ENCODE data around the gene IFI27.

Gene IFI27

DNA sequence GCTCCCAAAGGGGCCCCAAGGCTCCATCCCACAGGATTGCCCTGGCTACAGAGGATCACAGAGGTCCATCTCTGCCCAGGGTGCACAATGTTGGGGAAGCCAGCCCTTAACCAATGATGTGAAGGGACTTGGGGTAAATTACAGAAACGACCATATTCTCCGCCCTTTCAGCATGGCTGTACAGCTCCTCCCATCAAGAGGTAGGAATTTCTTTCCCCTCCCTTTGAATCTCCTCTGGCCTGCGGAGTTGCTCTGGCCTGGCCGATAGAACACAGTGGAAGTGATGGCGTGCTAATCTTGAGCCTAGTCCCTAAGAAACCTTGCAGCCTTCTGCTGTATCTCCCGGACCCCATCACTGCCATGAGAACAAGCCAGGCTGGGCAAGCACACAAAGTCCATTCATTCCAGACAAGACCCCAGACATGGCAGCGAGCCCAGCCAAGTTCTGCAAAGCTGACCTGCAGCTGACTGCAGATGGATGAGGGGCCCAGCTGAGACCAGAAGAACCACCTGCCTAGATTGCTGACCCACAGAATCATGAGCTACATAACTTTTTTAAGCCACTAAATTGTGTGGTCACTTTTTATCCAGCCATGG lies 6.9 kb upstream of the IFI27 start:
- DNase-seq, result no peak

- DNase-seq, result no peak
These were observed 5.8 kb upstream of the IFI27 start for GRCh38 chr14:94104731-94105130.

DNA sequence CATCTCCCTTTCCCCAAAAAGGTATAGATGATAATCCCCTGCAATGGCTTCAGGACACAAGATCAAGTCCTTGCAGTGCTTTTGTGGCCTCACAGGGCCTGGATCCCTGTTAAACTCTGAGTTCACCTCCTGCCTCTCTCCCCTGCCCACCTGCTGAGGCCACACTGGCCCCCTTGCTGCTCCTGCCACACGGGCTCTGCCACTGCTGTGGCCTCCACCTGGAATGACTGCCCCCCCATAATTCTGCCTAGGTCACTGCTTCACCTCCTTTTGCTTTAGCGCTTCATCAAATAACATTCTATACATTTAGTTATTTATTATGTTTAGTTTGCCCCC lies 653 bp upstream of the IFI27 start:
- no peak for DNase-seq

GRCh38 chr14:94111276-94112095 lies 950 bp downstream of the IFI27 start:
- DNase-seq, result no peak

DNA sequence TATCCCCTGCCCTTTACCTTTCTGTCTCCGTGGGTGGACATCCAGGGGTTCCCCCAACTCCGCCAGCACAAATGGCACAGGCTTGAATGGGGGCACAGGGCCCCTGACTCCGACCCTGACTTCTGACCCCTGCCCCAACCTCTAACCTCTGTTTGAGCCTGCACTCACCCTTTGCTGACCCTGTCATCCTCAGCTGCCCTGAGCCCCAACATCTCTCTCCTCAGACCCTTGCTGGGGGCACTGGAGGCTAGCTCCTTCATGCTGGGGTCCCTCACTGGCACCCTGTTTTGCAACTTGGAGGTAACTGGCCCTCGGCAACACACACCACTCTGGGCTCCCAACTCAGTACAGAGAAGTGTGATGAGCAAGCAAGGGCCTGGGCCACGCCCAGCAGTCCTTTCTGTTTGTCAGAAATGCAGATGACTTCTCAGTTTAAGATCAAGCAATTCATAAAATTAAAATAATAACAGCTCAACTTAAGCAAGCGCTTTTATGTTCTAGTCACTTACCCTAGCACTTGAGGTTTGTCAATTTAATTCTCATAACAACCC lies 2.1 kb downstream of the IFI27 start:
- DNase-seq, result no peak

DNA sequence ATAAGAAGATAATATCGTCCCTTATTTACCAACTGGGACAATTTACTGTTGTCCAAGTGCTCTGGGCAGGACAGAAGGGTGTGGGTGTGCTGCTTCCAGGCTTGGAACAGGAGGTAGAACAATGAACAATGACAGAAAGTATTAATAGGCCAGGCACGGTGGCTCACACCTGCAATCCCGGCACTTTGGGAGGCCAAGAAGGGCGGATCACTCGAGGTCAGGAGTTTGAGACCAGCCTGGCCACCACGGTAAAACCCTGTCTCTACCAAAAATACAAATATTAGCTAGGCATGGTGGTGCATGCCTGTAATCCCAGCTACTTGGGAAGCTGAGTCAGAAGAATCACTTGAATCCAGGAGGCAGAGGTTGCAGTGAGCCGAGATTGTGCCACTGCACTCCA lies 2.5 kb downstream of the IFI27 start:
- DNase-seq, result no peak

DNA sequence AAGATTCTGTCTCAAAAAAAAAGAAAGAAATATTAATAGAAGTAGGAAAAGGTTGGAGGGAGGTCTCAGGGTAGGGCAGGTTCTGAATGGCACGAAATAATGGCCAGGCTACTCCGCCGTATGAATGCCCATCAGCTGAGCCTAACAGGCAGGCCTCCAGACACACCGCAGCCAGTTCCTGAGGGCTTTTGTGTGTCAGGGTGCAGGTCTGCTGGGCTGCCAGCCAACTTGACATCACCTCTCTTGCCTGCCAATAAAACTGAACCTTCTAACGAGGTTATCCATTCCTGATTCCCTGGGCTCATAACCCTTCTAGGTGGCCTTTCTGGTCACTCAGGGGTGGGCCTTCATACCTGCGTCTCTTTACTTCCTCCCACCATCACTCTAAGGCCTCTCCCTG lies 3.0 kb downstream of the IFI27 start:
- no peak for DNase-seq

GRCh38 chr14:94113908-94114588 lies 3.5 kb downstream of the IFI27 start:
- DNase-seq, result no peak

GRCh38 chr14:94114589-94115057 lies 4.1 kb downstream of the IFI27 start:
- no peak for DNase-seq

GRCh38 chr14:94115058-94115591 lies 4.6 kb downstream of the IFI27 start:
- no peak for DNase-seq

- no peak for DNase-seq
These were observed 5.1 kb downstream of the IFI27 start for GRCh38 chr14:94115631-94116030.

DNA sequence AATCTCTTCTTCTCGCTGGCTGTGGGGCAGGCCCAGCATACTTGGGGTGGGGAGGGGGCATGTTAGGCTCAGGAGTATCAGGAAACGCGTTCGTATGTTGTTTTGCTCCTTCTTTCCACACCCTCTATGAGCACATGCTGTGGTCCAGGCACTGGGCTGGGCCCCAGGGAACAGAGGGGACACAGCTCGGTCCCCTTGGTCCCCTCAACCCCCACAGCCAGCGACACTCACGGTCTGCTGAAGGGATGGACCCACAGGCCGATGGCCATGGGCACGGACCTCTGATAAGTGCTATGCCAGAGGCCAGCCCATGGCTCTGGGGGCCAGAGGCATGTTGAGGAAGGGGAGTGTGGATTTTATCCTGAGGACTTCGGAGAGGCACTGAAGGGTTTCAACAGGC lies 6.2 kb downstream of the IFI27 start:
- DNase-seq, result no peak

DNA sequence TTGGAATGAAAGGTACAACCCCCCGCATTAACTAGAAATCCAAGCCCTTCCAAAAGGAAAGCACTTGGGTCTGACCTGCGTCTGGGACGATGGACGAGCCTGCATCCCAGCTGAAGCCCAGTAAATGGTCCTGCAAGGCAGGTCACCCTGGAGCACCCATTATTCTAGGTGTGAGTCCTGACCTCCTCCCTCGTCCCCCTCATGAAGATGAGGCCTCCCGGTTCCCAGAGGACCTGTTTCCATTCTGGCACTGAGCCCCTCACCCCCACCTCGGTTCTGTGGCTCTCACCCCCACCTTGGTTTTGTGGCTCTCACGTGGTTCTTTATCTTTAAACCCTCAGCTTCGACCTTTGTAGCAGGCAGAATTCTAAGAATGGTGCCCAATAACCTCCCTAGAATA lies 7.3 kb downstream of the IFI27 start:
- no peak for DNase-seq

- DNase-seq, result no peak
These were observed 8.5 kb downstream of the IFI27 start for GRCh38 chr14:94119071-94119470.

DNA sequence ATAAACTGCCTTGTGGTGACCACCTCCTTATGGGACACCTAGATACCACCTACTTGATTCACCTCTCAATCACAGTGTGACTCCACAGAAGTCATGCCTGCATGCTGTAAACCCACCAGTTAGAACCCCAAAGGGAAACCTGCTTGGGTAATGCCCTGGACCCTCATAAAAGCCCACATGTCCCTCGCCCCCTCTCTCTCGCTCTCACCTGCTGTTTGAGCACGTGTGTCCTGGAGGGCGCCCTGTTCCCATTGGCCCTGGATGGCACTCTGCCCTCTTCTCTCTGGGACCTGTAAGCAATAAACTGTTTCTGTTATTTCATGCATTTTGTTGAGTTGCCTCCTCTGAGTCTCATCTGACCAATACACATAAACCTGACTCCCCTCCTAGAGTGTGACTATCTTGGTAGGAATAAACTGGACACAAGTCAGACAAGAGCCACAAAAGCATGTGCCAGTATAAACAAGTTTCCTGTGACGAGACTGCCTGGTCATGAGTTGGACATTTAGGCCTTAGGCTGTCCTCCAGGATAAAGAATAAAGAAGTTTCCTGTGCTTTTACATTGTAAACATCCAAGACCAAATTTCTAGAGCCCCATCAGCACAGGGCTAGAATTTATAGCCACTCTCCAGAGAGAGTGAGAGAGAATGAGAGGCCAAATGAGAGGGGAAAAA lies 10.3 kb downstream of the IFI27 start:
- DNase-seq, result no peak

GRCh38 chr14:94121485-94121884 lies 10.9 kb downstream of the IFI27 start:
- no peak for DNase-seq

DNA sequence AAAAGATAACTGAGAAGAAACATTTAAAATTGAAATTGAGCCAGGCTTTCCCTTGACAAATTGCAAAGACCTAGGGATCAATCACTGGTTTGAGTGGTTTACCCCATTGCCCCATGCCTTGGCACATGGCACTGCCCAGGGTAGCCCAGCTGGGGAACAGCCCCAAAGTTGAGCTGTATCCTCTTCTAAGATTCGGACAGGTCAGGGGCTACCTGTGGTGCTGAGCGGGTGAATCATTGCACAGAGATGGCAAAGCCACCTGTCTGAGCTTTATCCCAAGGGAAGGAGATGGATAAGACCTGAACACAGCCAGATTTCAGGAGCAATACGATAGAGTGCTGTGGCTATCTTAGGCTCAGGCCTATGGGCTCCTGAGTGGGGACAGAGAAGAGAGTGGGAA lies 11.9 kb downstream of the IFI27 start:
- DNase-seq, result no peak

DNA sequence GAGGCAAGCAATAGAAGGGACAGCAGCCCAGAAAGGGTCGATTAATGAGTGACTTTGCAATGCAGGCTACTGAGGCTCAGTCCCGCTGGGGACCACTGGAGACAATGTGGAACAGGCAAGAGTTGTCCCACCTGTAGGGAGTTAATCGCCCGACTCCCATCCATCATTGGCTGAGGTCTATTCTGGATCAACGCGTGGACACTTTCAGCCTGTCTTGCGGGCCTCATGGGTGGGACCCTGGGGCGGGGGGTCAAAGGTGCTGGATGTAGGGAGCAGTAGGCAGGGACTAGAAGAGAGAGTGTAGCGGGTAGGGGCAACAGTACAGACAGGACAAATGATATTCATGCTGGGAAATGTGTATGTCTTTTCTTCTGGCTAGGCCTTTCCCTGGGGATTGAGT lies 12.8 kb downstream of the IFI27 start:
- DNase-seq, result no peak

DNA sequence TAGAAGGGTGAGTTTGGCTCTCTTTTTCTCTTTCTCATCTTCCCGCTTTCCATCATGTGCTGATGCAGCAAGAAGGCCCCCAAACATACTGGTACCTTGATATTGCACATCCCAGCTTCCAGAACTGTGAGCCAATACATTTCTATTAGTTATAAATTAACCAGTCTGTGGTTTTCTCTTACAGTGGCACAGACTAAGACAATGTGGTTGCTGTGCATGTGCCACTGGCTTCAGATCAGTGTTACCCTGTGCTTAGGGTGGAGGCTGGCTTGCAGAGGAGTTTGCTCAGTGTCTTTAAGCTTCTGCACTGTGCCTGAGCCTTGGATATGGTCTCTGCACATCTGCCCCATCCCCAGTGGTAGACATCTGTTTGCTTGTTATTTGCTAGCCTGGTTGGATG lies 13.3 kb downstream of the IFI27 start:
- DNase-seq, result no peak

- DNase-seq, result no peak
These were observed 14.2 kb downstream of the IFI27 start for GRCh38 chr14:94124582-94125377.

DNA sequence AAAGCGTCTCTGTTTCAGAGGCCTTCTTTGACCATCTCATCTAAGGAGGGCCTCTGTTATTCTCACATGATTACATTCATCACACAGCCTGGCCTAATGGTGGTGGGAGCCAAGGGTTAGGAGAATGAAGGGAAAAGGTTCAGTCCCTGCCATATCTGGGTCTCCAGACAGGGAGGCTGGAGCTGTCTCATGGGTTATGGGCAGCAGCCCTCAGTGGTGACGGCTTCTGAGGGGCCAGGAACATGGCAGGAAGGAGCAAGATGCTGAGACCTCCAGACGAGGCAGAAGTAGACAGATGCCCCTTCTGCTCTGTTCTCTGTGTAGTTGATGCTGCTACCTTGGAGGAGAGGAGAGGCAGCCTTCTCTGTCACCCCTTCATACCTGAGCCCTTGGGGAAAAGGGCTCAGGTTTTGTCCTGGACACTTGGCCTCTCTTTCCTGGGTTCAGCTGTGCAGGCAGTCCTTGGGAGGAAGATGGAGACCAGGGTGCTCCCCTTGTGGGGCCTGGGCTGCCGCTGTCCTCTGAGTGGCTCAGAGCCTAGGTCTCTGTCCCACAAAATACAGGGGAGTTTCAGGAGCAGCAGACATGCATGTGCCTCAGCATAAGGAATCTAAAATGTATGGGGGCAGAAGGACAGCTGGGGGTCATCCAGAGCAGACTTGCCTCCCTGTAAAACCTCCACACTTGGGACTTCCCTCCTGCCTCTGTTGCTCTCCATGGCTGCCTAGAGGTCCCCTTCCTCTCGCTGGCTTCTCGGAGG lies 15.3 kb downstream of the IFI27 start:
- no peak for DNase-seq

DNA sequence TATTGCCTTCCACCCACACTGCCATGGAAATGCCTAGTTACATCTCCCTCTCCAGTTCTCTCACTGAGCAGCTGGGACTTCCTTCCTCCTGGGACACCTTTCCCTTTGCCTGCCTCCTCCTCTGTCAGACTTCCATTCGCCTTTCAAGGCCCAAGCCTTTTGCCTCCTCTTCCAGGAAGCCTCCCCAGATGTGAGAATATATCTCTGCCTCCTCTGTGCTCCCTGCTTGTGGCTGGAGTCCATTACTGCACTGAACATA lies 15.8 kb downstream of the IFI27 start:
- DNase-seq, result no peak
